Osteoblast (primary cell): ENCODE results near the gene RICTOR. TPM values are rescaled to one million over a fixed set of nuclear protein-coding genes. Genes with fewer than 3 reads are reported as not detected.
A peak's percentile ranks its signal among the peaks of the same experiment; 100 is the strongest.

Experiments used
- DNase-seq: peaks from one replicate; pipeline ENCODE4 v3.0.0; 2011; ENCODE audit warnings: low spot score, mixed read lengths; ENCODE audit not compliant: insufficient read length; ENCODE audit errors: missing footprints
- H2AFZ ChIP-seq: 2 replicates; pipeline ENCODE4 v1.6.0; 2011; ENCODE audit warnings: mild to moderate bottlenecking, low read length
- H3K27ac ChIP-seq: 2 replicates; pipeline ENCODE4 v1.5.1; 2011; ENCODE audit warnings: mild to moderate bottlenecking, low read depth, low read length, moderate library complexity
- H3K27me3 ChIP-seq: 2 replicates; pipeline ENCODE4 v1.6.0; 2012; ENCODE audit warnings: mild to moderate bottlenecking, control low read depth, inconsistent platforms, low read length, moderate library complexity; ENCODE audit not compliant: insufficient read depth
- H3K36me3 ChIP-seq: 2 replicates; pipeline ENCODE4 v1.5.1; 2011; ENCODE audit warnings: mild to moderate bottlenecking, low read length, control low read depth, moderate library complexity; ENCODE audit not compliant: insufficient read depth
- H3K4me1 ChIP-seq: 2 replicates; pipeline ENCODE4 v1.5.1; 2011; ENCODE audit warnings: mild to moderate bottlenecking, low read length, control low read depth, moderate library complexity; ENCODE audit not compliant: insufficient read depth
- H3K4me2 ChIP-seq: 2 replicates; pipeline ENCODE4 v1.6.0; 2011; ENCODE audit warnings: mild to moderate bottlenecking, low read length; ENCODE audit not compliant: insufficient read depth
- H3K4me3 ChIP-seq: fragments of 200-600 bp; sonication (generic); 3 replicates; pipeline ENCODE4 v1.5.1; 2012; ENCODE audit warnings: mild to moderate bottlenecking, low read length, inconsistent platforms; ENCODE audit not compliant: insufficient read depth
- H3K79me2 ChIP-seq: 2 replicates; pipeline ENCODE4 v1.6.0; 2012; ENCODE audit warnings: mild to moderate bottlenecking, low read length, control low read depth, inconsistent platforms; ENCODE audit not compliant: insufficient read depth
- H3K9me3 ChIP-seq: 2 replicates; pipeline ENCODE4 v1.5.1; 2011; ENCODE audit warnings: low read depth, low read length, control low read depth
- H4K20me1 ChIP-seq: 2 replicates; pipeline ENCODE4 v1.6.0; 2012; ENCODE audit warnings: mild to moderate bottlenecking, low read length, control low read depth; ENCODE audit not compliant: insufficient read depth
- total RNA-seq: library from RNA; depleted of rRNA; stranded (reverse); fragments of >200 nt; gene quantifications from 2 replicates; pipeline ENCODE4 v1.2.3, GENCODE V29; 2012
- TF ChIP-seq, protein P1 (sequence below): IDR thresholded peaks from 2 replicates; pipeline ENCODE4 v1.5.1; 2011; ENCODE audit warnings: mild to moderate bottlenecking, low read depth, low read length, moderate library complexity; ENCODE audit errors: extremely low read depth

RICTOR gene
- total RNA-seq, 1 donor = 46.7 TPM

DNA sequence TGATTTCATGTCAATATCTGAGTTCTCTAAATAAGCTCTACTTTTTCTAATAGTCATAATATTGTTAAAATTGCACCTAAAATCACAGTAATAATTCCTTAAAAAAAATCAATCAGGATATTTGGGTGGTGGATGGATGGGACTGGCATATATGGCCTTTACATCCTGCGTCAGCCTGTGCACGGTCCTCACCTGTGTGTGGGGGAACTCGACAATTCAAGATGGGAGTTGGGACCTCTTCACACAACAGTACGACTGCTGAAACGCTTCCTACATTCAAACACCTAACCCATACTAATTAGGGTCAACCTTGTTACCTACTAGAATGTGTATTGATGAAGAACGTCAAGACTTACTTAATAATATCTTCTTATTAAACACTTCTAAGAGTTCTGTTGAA is 137.9 kb downstream of the RICTOR start:
- DNase-seq = no peak
- Histone ChIP-seq H3K27me3 (no peaks in the 10 kb centered on the region), H3K79me2 (no peaks in the 10 kb centered on the region), H3K27ac (no peak overlapping the region), H2AFZ (no peak overlapping the region), H3K4me3 (no peak overlapping the region), H3K4me1 (peaks cover 8% of the 10 kb centered on the region), H4K20me1 (peaks cover under 1% of the 10 kb centered on the region), H3K36me3 (peaks cover 58% of the 10 kb centered on the region), H3K4me2 (no peak overlapping the region), H3K9me3 (no peaks in the 10 kb centered on the region)
- TF ChIP-seq, protein P1, sequence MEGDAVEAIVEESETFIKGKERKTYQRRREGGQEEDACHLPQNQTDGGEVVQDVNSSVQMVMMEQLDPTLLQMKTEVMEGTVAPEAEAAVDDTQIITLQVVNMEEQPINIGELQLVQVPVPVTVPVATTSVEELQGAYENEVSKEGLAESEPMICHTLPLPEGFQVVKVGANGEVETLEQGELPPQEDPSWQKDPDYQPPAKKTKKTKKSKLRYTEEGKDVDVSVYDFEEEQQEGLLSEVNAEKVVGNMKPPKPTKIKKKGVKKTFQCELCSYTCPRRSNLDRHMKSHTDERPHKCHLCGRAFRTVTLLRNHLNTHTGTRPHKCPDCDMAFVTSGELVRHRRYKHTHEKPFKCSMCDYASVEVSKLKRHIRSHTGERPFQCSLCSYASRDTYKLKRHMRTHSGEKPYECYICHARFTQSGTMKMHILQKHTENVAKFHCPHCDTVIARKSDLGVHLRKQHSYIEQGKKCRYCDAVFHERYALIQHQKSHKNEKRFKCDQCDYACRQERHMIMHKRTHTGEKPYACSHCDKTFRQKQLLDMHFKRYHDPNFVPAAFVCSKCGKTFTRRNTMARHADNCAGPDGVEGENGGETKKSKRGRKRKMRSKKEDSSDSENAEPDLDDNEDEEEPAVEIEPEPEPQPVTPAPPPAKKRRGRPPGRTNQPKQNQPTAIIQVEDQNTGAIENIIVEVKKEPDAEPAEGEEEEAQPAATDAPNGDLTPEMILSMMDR = no peak

DNA sequence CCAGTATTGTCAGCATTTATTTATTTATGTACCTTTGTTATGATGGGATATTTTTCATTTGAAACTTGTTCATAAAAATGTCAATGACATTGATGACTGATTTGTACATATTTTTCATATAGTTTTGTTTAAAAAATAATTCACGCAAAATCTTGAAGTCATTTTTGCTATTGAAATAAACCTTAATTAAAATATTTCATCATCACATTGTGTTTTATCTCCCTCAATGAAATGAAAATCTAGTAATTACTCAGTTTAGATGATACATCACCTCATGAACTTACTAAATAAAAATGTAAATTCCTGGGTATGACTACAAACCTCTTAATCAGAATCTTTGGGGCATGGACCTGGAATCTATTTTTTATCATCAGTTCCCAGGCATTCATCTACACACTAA is 138.8 kb downstream of the RICTOR start:
- Histone ChIP-seq H3K4me2 (no peak overlapping the region), H3K4me1 (peaks cover 8% of the 10 kb centered on the region), H3K27ac (no peak overlapping the region), H3K4me3 (no peak overlapping the region), H3K9me3 (no peaks in the 10 kb centered on the region), H2AFZ (no peak overlapping the region), H3K27me3 (no peaks in the 10 kb centered on the region), H3K36me3 (peaks cover 62% of the 10 kb centered on the region), H4K20me1 (peaks cover 5% of the 10 kb centered on the region), H3K79me2 (no peaks in the 10 kb centered on the region)
- TF ChIP-seq, protein P1 = no peak
- DNase-seq = no peak

DNA sequence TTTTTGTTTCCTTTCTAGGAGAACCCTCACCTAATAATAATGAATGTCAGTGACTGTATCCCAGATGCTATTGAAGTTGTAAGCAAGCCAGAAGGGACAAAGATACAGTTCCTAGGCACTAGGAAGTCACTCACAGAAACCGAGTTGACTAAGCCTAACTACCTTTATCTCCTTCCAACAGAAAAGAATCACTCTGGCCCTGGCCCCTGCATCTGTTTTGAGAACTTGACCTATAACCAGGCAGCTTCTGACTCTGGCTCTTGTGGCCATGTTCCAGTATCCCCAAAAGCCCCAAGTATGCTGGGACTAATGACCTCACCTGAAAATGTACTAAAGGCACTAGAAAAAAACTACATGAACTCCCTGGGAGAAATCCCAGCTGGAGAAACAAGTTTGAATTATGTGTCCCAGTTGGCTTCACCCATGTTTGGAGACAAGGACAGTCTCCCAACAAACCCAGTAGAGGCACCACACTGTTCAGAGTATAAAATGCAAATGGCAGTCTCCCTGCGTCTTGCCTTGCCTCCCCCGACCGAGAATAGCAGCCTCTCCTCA is 141.3 kb downstream of the RICTOR start:
- Histone ChIP-seq H3K79me2 (peaks cover 5% of the 10 kb centered on the region), H3K4me1 (no peaks in the 10 kb centered on the region), H3K36me3 (peaks cover 77% of the 10 kb centered on the region), H3K4me2 (no peak overlapping the region), H3K9me3 (no peaks in the 10 kb centered on the region), H2AFZ (no peak overlapping the region), H4K20me1 (peaks cover 5% of the 10 kb centered on the region), H3K27me3 (no peaks in the 10 kb centered on the region), H3K27ac (no peak overlapping the region), H3K4me3 (no peak overlapping the region)
- TF ChIP-seq, protein P1 = no peak
- DNase-seq = no peak

DNA sequence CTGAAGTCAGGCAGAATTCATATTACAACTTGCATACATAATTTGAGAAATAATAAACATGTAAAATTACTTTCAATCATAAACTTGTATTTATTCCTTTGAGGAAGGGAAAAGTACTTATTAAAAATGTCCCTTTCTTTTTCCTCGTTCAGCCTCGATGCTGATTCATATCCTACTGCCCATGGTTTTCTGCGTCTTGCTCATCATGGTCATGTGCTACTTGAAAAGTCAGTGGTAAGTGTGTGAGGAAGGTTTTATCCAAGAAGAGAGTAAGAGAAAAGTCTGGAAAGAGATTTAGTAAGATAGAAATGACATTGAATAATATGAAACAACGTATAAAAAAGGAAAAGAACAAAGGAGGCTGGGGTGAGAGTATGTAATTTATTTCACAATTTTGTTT is 142.5 kb downstream of the RICTOR start:
- H2AFZ ChIP-seq = no peak overlapping the region
- TF ChIP-seq, protein P1 = no peak
- H4K20me1 ChIP-seq = peaks cover 5% of the 10 kb centered on the region
- H3K36me3 ChIP-seq = peaks cover 87% of the 10 kb centered on the region
- H3K79me2 ChIP-seq = peaks cover 5% of the 10 kb centered on the region
- H3K4me2 ChIP-seq = no peak overlapping the region
- no peak overlapping the region for H3K4me3 ChIP-seq
- no peaks in the 10 kb centered on the region for H3K9me3 ChIP-seq
- H3K27ac ChIP-seq = peak overlapping the region; percentile 5
- H3K4me1 ChIP-seq = peaks cover 2% of the 10 kb centered on the region
- peak; percentile 49 for DNase-seq
- H3K27me3 ChIP-seq = no peaks in the 10 kb centered on the region
